WTC11 (cell line): Measurements from ENCODE around the gene FRMD4B. TPM values are rescaled to one million over a fixed set of nuclear protein-coding genes. Genes with fewer than 3 reads are reported as not detected.

Experiments used
- ATAC-seq: fragments of 200-7000 bp; cut with Tn5 transposase; 2 replicates; pipeline ENCODE4 v1.10.0; 2021; ENCODE audit warnings: mild to moderate bottlenecking, moderate library complexity
- CTCF ChIA-PET: fragments of 300-600 bp; sonication (Branson Sonifier 250); formaldehyde crosslinking; loops from one replicate; lab custom pipeline; 2021; ENCODE audit warnings: antibody characterized with exemption; lab: Charles Lee
- POLR2A ChIA-PET: fragments of 350-600 bp; sonication (Branson Sonifier 250); formaldehyde crosslinking; loops from one replicate; lab custom pipeline; 2021; ENCODE audit warnings: antibody characterized with exemption; lab: Charles Lee
- DNase-seq: peaks from one replicate; pipeline ENCODE4 v3.0.0; 2021; ENCODE audit warnings: low spot score
- H3K27ac Mint-ChIP-seq: 2 replicates; pipeline ENCODE4 v1.8.0; 2021; ENCODE audit warnings: mixed read lengths
- H3K27me3 Mint-ChIP-seq: 2 replicates; pipeline ENCODE4 v1.8.0; 2021; ENCODE audit warnings: low read depth, mild to moderate bottlenecking, moderate library complexity, mixed read lengths
- H3K36me3 Mint-ChIP-seq: 2 replicates; pipeline ENCODE4 v1.8.0; 2021; ENCODE audit warnings: mixed read lengths
- H3K4me1 Mint-ChIP-seq: 2 replicates; pipeline ENCODE4 v1.8.0; 2022; ENCODE audit warnings: mixed read lengths
- H3K4me3 Mint-ChIP-seq: 2 replicates; pipeline ENCODE4 v1.8.0; 2021; ENCODE audit warnings: mild to moderate bottlenecking, moderate library complexity, mixed read lengths
- H3K9me3 Mint-ChIP-seq: 2 replicates; pipeline ENCODE4 v1.8.0; 2021; ENCODE audit warnings: mixed read lengths
- E2F4 ChIP-seq: sonication (generic); formaldehyde crosslinking; IDR thresholded peaks from 2 replicates; pipeline ENCODE4 v1.8.1; 2022; ENCODE audit warnings: low read depth, mild to moderate bottlenecking, moderate library complexity, missing genetic modification reagents, borderline replicate concordance
- ESRRA ChIP-seq: sonication (generic); formaldehyde crosslinking; IDR thresholded peaks from 2 replicates; pipeline ENCODE4 v1.8.1; 2022; ENCODE audit warnings: mild to moderate bottlenecking, missing genetic modification reagents, borderline replicate concordance
- ETV6 ChIP-seq: sonication (generic); formaldehyde crosslinking; IDR thresholded peaks from 2 replicates; pipeline ENCODE4 v1.8.1; 2022; ENCODE audit warnings: mild to moderate bottlenecking, missing genetic modification reagents
- GRHL2 ChIP-seq: fragments of 250-450 bp; sonication (Bioruptor Pico); IDR thresholded peaks from 2 replicates; pipeline ENCODE4 v1.8.0; 2022; ENCODE audit warnings: mild to moderate bottlenecking, moderate library complexity; ENCODE audit not compliant: insufficient replicate concordance, severe bottlenecking
- IRF2 ChIP-seq: sonication (generic); formaldehyde crosslinking; IDR thresholded peaks from 2 replicates; pipeline ENCODE4 v1.8.0; 2022; ENCODE audit warnings: low read depth, missing genetic modification reagents, borderline replicate concordance
- MAX ChIP-seq: sonication (generic); formaldehyde crosslinking; IDR thresholded peaks from 2 replicates; pipeline ENCODE4 v1.8.0; 2022; ENCODE audit warnings: mild to moderate bottlenecking, missing genetic modification reagents
- NFATC4 ChIP-seq: fragments of 250-450 bp; sonication (Bioruptor Pico); IDR thresholded peaks from 2 replicates; pipeline ENCODE4 v1.9.0; 2021; ENCODE audit warnings: mild to moderate bottlenecking
- PRDM15 ChIP-seq: sonication (generic); formaldehyde crosslinking; IDR thresholded peaks from 2 replicates; pipeline ENCODE4 v1.8.0; 2022; ENCODE audit warnings: missing genetic modification reagents
- RELA ChIP-seq: sonication (generic); formaldehyde crosslinking; IDR thresholded peaks from 2 replicates; pipeline ENCODE4 v1.8.1; 2022; ENCODE audit warnings: missing genetic modification reagents, mild to moderate bottlenecking, borderline replicate concordance
- RORB ChIP-seq: fragments of 250-450 bp; sonication (Bioruptor Pico); IDR thresholded peaks from 2 replicates; pipeline ENCODE4 v1.9.0; 2021; ENCODE audit warnings: mild to moderate bottlenecking
- STAT6 ChIP-seq: sonication (generic); formaldehyde crosslinking; conservative IDR thresholded peaks from 2 replicates; pipeline ENCODE4 v1.8.1; 2023; ENCODE audit warnings: mild to moderate bottlenecking, low read depth, missing genetic modification reagents, moderate library complexity
- ZMAT4 ChIP-seq: fragments of 250-450 bp; sonication (Bioruptor Pico); IDR thresholded peaks from 2 replicates; pipeline ENCODE4 v1.9.0; 2021; ENCODE audit warnings: mild to moderate bottlenecking
- ZNF138 ChIP-seq: sonication (generic); formaldehyde crosslinking; conservative IDR thresholded peaks from 2 replicates; pipeline ENCODE4 v1.8.1; 2022; ENCODE audit warnings: mild to moderate bottlenecking, moderate library complexity, missing genetic modification reagents
- ZNF317 ChIP-seq: sonication (generic); formaldehyde crosslinking; IDR thresholded peaks from 2 replicates; pipeline ENCODE4 v1.8.1; 2023; ENCODE audit warnings: low read depth, mild to moderate bottlenecking, moderate library complexity, missing genetic modification reagents, borderline replicate concordance
- total RNA-seq: library from RNA; stranded (reverse); gene quantifications from 3 replicates; pipeline ENCODE4 v1.2.3, GENCODE V29; 2021
- TF ChIP-seq, protein P1 (sequence below): sonication (generic); formaldehyde crosslinking; IDR thresholded peaks from 2 replicates; pipeline ENCODE4 v1.8.1; 2023; ENCODE audit warnings: mild to moderate bottlenecking, missing genetic modification reagents
- TF ChIP-seq, protein P2 (sequence below): fragments of 250-450 bp; sonication (Bioruptor Pico); IDR thresholded peaks from 2 replicates; pipeline ENCODE4 v1.9.0; 2021; ENCODE audit warnings: mild to moderate bottlenecking

The FRMD4B gene
- total RNA-seq, 1 experiment from 2014 or later, result 6.7 TPM

DNA sequence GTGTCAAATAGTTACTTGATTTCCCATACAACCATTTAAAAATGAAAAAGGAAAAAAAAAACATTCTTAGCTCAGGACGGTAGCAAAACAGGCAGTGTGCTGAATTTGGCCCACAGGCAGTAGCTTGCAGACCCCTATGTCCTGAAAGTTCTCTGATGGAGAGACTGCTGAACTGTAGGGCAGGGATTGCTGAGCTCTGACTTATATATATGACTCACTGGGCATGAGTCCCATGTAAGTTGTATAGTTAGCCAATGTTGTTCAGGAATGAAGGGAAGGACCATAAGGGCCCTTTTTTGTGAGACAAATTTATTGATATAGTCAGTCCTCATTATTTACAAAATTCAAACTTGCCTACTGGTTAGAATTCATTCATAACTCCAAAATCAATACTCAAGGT, 36.9 kb upstream of the FRMD4B start:
- Mint-ChIP-seq H3K27ac (no peak overlapping the region), H3K36me3 (no peaks in the 10 kb centered on the region), H3K9me3 (no peaks in the 10 kb centered on the region), H3K27me3 (no peaks in the 10 kb centered on the region), H3K4me1 (peaks cover 4% of the 10 kb centered on the region), H3K4me3 (no peak overlapping the region)
- CTCF ChIA-PET, result interaction anchor here (0.6 to 3.9 kb wide), 5 partner anchors 12 to 338 kb away, joined by 3 to 18 read pairs (median 3); partner anchors contain the start of gene ARL6IP5
- DNase-seq (no peak), ATAC-seq (no peak)
- TF ChIP-seq ETV6 (CRISPR knock-in tag), result no peak
- TF ChIP-seq ESRRA, result no peak
- no peak for TF ChIP-seq IRF2 (CRISPR knock-in tag)
- no peak for TF ChIP-seq RORB (CRISPR knock-in tag)
- TF ChIP-seq MAX (CRISPR knock-in tag), result no peak
- POLR2A ChIA-PET, result interaction anchor here (0.6 to 0.7 kb wide), 2 partner anchors 13 to 33 kb away, joined by 3 to 5 read pairs; no protein-coding TSS in a partner anchor

GRCh38 chr3:69420781-69421520, 35.1 kb upstream of the FRMD4B start:
- DNase-seq (no peak), ATAC-seq (no peak)
- Mint-ChIP-seq H3K9me3 (peaks cover 7% of the 10 kb centered on the region), H3K4me1 (0 out of 2 replicates have a peak, but pooled peaks cover 2% of the 10 kb centered on the region), H3K4me3 (no peak overlapping the region), H3K36me3 (0 out of 2 replicates have a peak, but pooled peaks cover 4% of the 10 kb centered on the region), H3K27ac (peak overlapping the region; percentile 15; the same call in 1 of the 2 replicates), H3K27me3 (no peaks in the 10 kb centered on the region)
- no peak for TF ChIP-seq E2F4 (CRISPR knock-in tag)
- no peak for TF ChIP-seq ZNF317 (CRISPR knock-in tag)
- TF ChIP-seq RELA (CRISPR knock-in tag), result no peak
- no peak for TF ChIP-seq NFATC4
- no peak for TF ChIP-seq ZMAT4 (CRISPR knock-in tag)
- POLR2A ChIA-PET, result no interaction called here
- CTCF ChIA-PET, result interaction anchor here (3.9 kb wide), 1 partner anchor 11 kb away, joined by 18 read pairs; no protein-coding TSS in a partner anchor

- CTCF ChIA-PET, result interaction anchor here (1.0 kb wide), 1 partner anchor 9 kb away, joined by 3 read pairs; no protein-coding TSS in a partner anchor
- ATAC-seq, result no peak
- H3K27me3 Mint-ChIP-seq, result no peaks in the 10 kb centered on the region
- peaks cover 7% of the 10 kb centered on the region for H3K9me3 Mint-ChIP-seq
- H3K4me3 Mint-ChIP-seq, result no peak overlapping the region
- no peak overlapping the region for H3K27ac Mint-ChIP-seq
- 0 out of 2 replicates have a peak, but pooled peaks cover 2% of the 10 kb centered on the region for H3K4me1 Mint-ChIP-seq
- POLR2A ChIA-PET, result interaction anchor here (0.5 kb wide), 1 partner anchor 8 kb away, joined by 3 read pairs; no protein-coding TSS in a partner anchor
- DNase-seq, result no peak
- H3K36me3 Mint-ChIP-seq, result 0 out of 2 replicates have a peak, but pooled peaks cover 4% of the 10 kb centered on the region
- TF ChIP-seq, protein P1, sequence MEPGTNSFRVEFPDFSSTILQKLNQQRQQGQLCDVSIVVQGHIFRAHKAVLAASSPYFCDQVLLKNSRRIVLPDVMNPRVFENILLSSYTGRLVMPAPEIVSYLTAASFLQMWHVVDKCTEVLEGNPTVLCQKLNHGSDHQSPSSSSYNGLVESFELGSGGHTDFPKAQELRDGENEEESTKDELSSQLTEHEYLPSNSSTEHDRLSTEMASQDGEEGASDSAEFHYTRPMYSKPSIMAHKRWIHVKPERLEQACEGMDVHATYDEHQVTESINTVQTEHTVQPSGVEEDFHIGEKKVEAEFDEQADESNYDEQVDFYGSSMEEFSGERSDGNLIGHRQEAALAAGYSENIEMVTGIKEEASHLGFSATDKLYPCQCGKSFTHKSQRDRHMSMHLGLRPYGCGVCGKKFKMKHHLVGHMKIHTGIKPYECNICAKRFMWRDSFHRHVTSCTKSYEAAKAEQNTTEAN (CRISPR knock-in tag), result no peak
- TF ChIP-seq ZNF138 (CRISPR knock-in tag), result no peak
- TF ChIP-seq, protein P2, sequence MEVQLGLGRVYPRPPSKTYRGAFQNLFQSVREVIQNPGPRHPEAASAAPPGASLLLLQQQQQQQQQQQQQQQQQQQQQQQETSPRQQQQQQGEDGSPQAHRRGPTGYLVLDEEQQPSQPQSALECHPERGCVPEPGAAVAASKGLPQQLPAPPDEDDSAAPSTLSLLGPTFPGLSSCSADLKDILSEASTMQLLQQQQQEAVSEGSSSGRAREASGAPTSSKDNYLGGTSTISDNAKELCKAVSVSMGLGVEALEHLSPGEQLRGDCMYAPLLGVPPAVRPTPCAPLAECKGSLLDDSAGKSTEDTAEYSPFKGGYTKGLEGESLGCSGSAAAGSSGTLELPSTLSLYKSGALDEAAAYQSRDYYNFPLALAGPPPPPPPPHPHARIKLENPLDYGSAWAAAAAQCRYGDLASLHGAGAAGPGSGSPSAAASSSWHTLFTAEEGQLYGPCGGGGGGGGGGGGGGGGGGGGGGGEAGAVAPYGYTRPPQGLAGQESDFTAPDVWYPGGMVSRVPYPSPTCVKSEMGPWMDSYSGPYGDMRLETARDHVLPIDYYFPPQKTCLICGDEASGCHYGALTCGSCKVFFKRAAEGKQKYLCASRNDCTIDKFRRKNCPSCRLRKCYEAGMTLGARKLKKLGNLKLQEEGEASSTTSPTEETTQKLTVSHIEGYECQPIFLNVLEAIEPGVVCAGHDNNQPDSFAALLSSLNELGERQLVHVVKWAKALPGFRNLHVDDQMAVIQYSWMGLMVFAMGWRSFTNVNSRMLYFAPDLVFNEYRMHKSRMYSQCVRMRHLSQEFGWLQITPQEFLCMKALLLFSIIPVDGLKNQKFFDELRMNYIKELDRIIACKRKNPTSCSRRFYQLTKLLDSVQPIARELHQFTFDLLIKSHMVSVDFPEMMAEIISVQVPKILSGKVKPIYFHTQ (CRISPR knock-in tag), result no peak
- no peak for TF ChIP-seq GRHL2 (CRISPR knock-in tag)
- TF ChIP-seq PRDM15, result no peak
- TF ChIP-seq STAT6 (CRISPR knock-in tag), result no peak
Observed at GRCh38 chr3:69419276-69419675, 33.4 kb upstream of the FRMD4B start.
